ENCODE results near the gene ASGR2.

DNA sequence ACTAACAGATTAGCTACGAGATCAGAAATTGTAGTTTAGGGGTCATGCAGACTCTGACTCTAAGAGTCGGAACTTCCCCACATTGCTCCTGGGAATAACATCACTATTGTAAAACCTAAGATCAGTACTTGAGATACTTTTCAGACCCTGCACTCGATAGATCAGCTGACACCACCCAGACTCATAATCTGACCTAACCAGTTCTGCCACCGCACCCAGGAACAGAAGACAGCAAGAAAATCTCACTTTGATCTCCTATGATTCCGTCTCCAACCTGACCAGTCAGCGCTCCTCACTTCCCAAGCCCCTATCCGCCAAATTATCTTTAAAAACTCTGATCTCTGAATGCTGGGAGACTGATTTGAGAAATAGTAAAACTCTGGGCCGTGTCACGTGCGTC is 27.2 kb upstream of the ASGR2 start:
- TF ChIP-seq, protein P1, sequence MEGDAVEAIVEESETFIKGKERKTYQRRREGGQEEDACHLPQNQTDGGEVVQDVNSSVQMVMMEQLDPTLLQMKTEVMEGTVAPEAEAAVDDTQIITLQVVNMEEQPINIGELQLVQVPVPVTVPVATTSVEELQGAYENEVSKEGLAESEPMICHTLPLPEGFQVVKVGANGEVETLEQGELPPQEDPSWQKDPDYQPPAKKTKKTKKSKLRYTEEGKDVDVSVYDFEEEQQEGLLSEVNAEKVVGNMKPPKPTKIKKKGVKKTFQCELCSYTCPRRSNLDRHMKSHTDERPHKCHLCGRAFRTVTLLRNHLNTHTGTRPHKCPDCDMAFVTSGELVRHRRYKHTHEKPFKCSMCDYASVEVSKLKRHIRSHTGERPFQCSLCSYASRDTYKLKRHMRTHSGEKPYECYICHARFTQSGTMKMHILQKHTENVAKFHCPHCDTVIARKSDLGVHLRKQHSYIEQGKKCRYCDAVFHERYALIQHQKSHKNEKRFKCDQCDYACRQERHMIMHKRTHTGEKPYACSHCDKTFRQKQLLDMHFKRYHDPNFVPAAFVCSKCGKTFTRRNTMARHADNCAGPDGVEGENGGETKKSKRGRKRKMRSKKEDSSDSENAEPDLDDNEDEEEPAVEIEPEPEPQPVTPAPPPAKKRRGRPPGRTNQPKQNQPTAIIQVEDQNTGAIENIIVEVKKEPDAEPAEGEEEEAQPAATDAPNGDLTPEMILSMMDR (IDR thresholded peaks at IDR 0.05; ENCODE audit: poor library complexity, severe bottlenecking): no peak
- no peak for TF ChIP-seq RAD21 (conservative IDR thresholded peaks at IDR 0.05)
- TF ChIP-seq EP300 (conservative IDR thresholded peaks at IDR 0.05; ENCODE audit: poor library complexity, severe bottlenecking): no peak
- TF ChIP-seq POLR2AphosphoS5 (IDR thresholded peaks at IDR 0.05): no peak
- no peak for TF ChIP-seq SMC3 (conservative IDR thresholded peaks at IDR 0.05; ENCODE audit: poor library complexity)
